Endothelial cell of umbilical vein (primary cell): ENCODE results near the gene GALNT2. TPM values are rescaled to one million over a fixed set of nuclear protein-coding genes. Genes with fewer than 3 reads are reported as not detected.

ENCODE experiments used
- BruUV-seq: library from RNA; stranded (reverse); fragments of 400-500 nt; replicated peaks from 2 replicates; lab custom pipeline; 2021; lab: Mats Ljungman, UMichigan
- CTCF ChIA-PET: fragments of 300-600, 350-600 bp; sonication (Branson Sonifier 250); formaldehyde crosslinking; loops from one replicate; lab custom pipeline; 2021; ENCODE audit warnings: antibody characterized with exemption, inconsistent platforms; lab: Charles Lee
- POLR2A ChIA-PET: fragments of 300-600, 350-600 bp; sonication (Branson Sonifier 250); formaldehyde crosslinking; loops from one replicate; lab custom pipeline; 2021; ENCODE audit warnings: antibody characterized with exemption, inconsistent platforms; lab: Charles Lee
- DNase-seq: peaks from one replicate; pipeline ENCODE4 v3.0.0-alpha.2; 2011; ENCODE audit warnings: low read depth, low spot score
- FAIRE-seq: peaks from 2 replicates; lab custom pipeline; 2011; peaks lifted over from hg19 to GRCh38; lab: Jason Lieb, UNC
- H2AFZ ChIP-seq: 2 replicates; pipeline ENCODE4 v1.6.0; 2012; ENCODE audit warnings: low read depth, low read length, control low read depth, inconsistent platforms
- H3K27ac ChIP-seq: 2 replicates; pipeline ENCODE4 v1.5.1; 2011; ENCODE audit warnings: low read depth, mild to moderate bottlenecking, control low read depth, low read length, moderate library complexity; ENCODE audit not compliant: insufficient read depth
- H3K27me3 ChIP-seq, 2 experiments: 2 replicates each; pipeline versions ENCODE4 v1.6.0 to v1.6.1; 2011; ENCODE audit warnings: low read length in 2 of 2, mixed read lengths in 1 of 2; ENCODE audit not compliant: control insufficient read depth in 2 of 2, insufficient read depth in 2 of 2
- H3K36me3 ChIP-seq, 2 experiments: 2 replicates in 1 of 2; 3 replicates in 1 of 2; pipeline ENCODE4 v1.5.1; 2011; ENCODE audit warnings: low read length in 2 of 2, mild to moderate bottlenecking in 1 of 2, moderate library complexity in 1 of 2; ENCODE audit not compliant: control insufficient read depth in 2 of 2, insufficient read depth in 2 of 2; ENCODE audit errors: extremely low read depth in 1 of 2
- H3K4me1 ChIP-seq: 3 replicates; pipeline ENCODE4 v1.5.1; 2011; ENCODE audit warnings: mild to moderate bottlenecking, low read length; ENCODE audit not compliant: control insufficient read depth, insufficient read depth; ENCODE audit errors: extremely low read depth
- H3K4me2 ChIP-seq: 2 replicates; pipeline ENCODE4 v1.6.1; 2011; ENCODE audit warnings: low read length, control low read depth, mixed read lengths; ENCODE audit not compliant: insufficient read depth
- H3K4me3 ChIP-seq, 3 experiments: fragments of 200-600 bp in 1 of 3; sonication (generic), shearing (Covaris generic) in 1 of 3; replicated peaks in 1 of 3; 2 replicates each; pipeline ENCODE4 v1.5.1; 2011 to 2016; ENCODE audit warnings: control low read depth in 3 of 3, low read length in 3 of 3, mild to moderate bottlenecking in 2 of 3, inconsistent platforms in 1 of 3, low read depth in 1 of 3, moderate library complexity in 1 of 3; ENCODE audit not compliant: insufficient read depth in 1 of 3
- H3K79me2 ChIP-seq: 2 replicates; pipeline ENCODE4 v1.6.0; 2012; ENCODE audit warnings: low read length, inconsistent platforms; ENCODE audit not compliant: control insufficient read depth, insufficient read depth
- H3K9ac ChIP-seq: replicated peaks from 2 replicates; pipeline ENCODE3; 2011; ENCODE audit warnings: low read length, control low read depth; ENCODE audit not compliant: insufficient read depth; ENCODE audit errors: extremely low read depth
- H3K9me1 ChIP-seq: replicated peaks from 3 replicates; pipeline ENCODE4 v1.6.0; 2011; ENCODE audit warnings: mild to moderate bottlenecking, low read length; ENCODE audit not compliant: control insufficient read depth, insufficient read depth; ENCODE audit errors: extremely low read depth
- H3K9me3 ChIP-seq: replicated peaks from 2 replicates; pipeline ENCODE4 v1.5.1; 2012; ENCODE audit warnings: low read length, inconsistent platforms; ENCODE audit not compliant: control insufficient read depth, insufficient read depth
- H4K20me1 ChIP-seq: replicated peaks from 2 replicates; pipeline ENCODE3; 2011; ENCODE audit warnings: mild to moderate bottlenecking, low read length; ENCODE audit not compliant: control insufficient read depth, insufficient read depth; ENCODE audit errors: extremely low read depth
- CTCF ChIP-seq, 2 donors: IDR thresholded peaks; 1 replicate in 1 of 2; 2 replicates in 1 of 2; pipeline ENCODE4 v1.5.1; 2011; ENCODE audit warnings: low read length in 2 of 2, mild to moderate bottlenecking in 2 of 2, moderate library complexity in 2 of 2, control low read depth in 1 of 2, inconsistent platforms in 1 of 2, low read depth in 1 of 2; ENCODE audit not compliant: insufficient read depth in 1 of 2; ENCODE audit errors: extremely low read depth in 1 of 2
- EZH2 ChIP-seq: IDR thresholded peaks from 2 replicates; pipeline ENCODE4 v1.6.1; 2012; ENCODE audit warnings: borderline replicate concordance, low read depth, mild to moderate bottlenecking, moderate library complexity, low read length, inconsistent platforms; ENCODE audit not compliant: severe bottlenecking
- FOS ChIP-seq: IDR thresholded peaks from 2 replicates; pipeline ENCODE4 v1.6.1; 2011; ENCODE audit warnings: mild to moderate bottlenecking, low read length, moderate library complexity, borderline replicate concordance; ENCODE audit not compliant: insufficient read depth
- GATA2 ChIP-seq: IDR thresholded peaks from 2 replicates; pipeline ENCODE4 v1.7.0; 2011; ENCODE audit warnings: low read depth, mild to moderate bottlenecking, moderate library complexity, mixed read lengths, low read length; ENCODE audit not compliant: insufficient read length, insufficient read depth
- JUN ChIP-seq: IDR thresholded peaks from 2 replicates; pipeline ENCODE4 v1.6.1; 2011; ENCODE audit warnings: borderline replicate concordance, low read depth; ENCODE audit not compliant: insufficient read length, insufficient read depth
- MAX ChIP-seq: IDR thresholded peaks from 2 replicates; pipeline ENCODE4 v1.6.1; 2011; ENCODE audit not compliant: insufficient read depth, insufficient read length
- MYC ChIP-seq: IDR thresholded peaks from one replicate; pipeline ENCODE4 v1.6.1; 2011; ENCODE audit warnings: mild to moderate bottlenecking, low read depth, low read length
- POLR2A ChIP-seq: IDR thresholded peaks from 2 replicates; pipeline ENCODE4 v1.6.1; 2012; ENCODE audit warnings: low read depth, mild to moderate bottlenecking, control low read depth, low read length
- POLR2AphosphoS5 ChIP-seq: IDR thresholded peaks from 2 replicates; pipeline ENCODE4 v1.6.1; 2012; ENCODE audit warnings: low read depth, mild to moderate bottlenecking, control low read depth, low read length, moderate library complexity; ENCODE audit not compliant: insufficient read depth
- dilution Hi-C: fragments of 300-500 bp; cut with MboI; formaldehyde crosslinking; loops from one replicate; pipeline ENCODE4 v1.15.0; 2019; ENCODE audit warnings: low sequenced_read_pairs; ENCODE audit not compliant: extremely low pct_ligation_motif_present
- intact Hi-C: fragments of 100-400 bp; cut with micrococcal nuclease; formaldehyde crosslinking; loops from one replicate; pipeline ENCODE4 v1.10.0; 2022
- polyA plus RNA-seq, 4 experiments: library from polyadenylated mRNA; depleted of rRNA in 3 of 4; stranded (reverse) in 3 of 4; unstranded in 1 of 4; fragments of >200 nt; gene quantifications; 2 replicates each; pipeline versions ENCODE4 v1.2.1 to v1.2.3, GENCODE V29; 2011 to 2012; ENCODE audit warnings: missing spikeins in 1 of 4
- total RNA-seq: library from RNA; stranded (reverse); gene quantifications from 2 replicates; pipeline ENCODE4 v1.2.3, GENCODE V29; 2021

Gene GALNT2
- total and polyA plus RNA-seq, 2 donors (not counting 3 experiments of a cell fraction or from before 2014, with no cell fraction given), result 56.3 to 77.5 TPM

DNA sequence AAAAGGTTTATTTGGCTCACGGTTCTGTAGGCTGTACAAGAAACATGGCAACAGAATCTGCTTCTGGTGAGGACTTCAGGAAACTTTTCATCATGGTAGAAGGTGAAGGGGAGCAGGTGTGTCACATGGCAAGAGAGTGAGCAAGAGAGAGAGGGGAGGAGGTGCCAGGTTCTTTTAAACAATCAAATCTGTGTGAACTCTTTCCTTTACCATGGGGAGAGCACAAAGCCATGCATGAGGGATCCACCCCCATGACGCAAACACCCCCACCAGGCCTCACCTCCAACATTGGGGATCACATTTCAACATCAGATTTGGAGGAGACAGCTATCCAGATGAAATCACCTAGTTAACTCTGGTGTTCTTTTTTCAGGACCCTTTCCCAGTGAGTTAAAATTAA lies 103.6 kb downstream of the GALNT2 start:
- Histone ChIP-seq H3K27me3 (no peaks in the 10 kb centered on the region), H3K9ac (no peak overlapping the region), H3K36me3 (no peaks in the 10 kb centered on the region), H3K9me3 (no peaks in the 10 kb centered on the region), H3K9me1 (no peaks in the 10 kb centered on the region), H3K27ac (no peak overlapping the region), H4K20me1 (peaks cover 3% of the 10 kb centered on the region), H3K4me2 (no peak overlapping the region), H2AFZ (no peak overlapping the region), H3K4me1 (no peaks in the 10 kb centered on the region), H3K4me3 (no peak overlapping the region), H3K79me2 (peaks cover 2% of the 10 kb centered on the region)
- DNase-seq (no peak), FAIRE-seq (no peak)
- ChIA-PET CTCF (no interaction called here), POLR2A (no interaction called here)
- TF ChIP-seq GATA2 (no peak), MYC (no peak), POLR2A (no peak), EZH2 (no peak), JUN (no peak), CTCF (IDR thresholded peaks at IDR 0.05; ENCODE audit: extremely low read depth in 1 of 2, insufficient read depth in 1 of 2, low read depth in 1 of 2, low read length in 2 of 2) (no peak), POLR2AphosphoS5 (no peak), MAX (no peak), FOS (no peak)
- dilution Hi-C loops (no loop called here), intact Hi-C loops (no loop called here)
- no TSS peak for BruUV-seq
